Neural cell (in vitro differentiated cells): ENCODE results near the gene IPO7. TPM values are rescaled to one million over a fixed set of nuclear protein-coding genes. Genes with fewer than 3 reads are reported as not detected.

ENCODE experiments used
- H2AFZ ChIP-seq: fragments of 200-600, 300-800 bp; sonication (generic), shearing (Covaris generic); 2 replicates; pipeline ENCODE4 v1.6.0; 2014; ENCODE audit warnings: low read depth, mild to moderate bottlenecking, antibody characterized with exemption, low read length, moderate library complexity
- H3F3A ChIP-seq: fragments of 200-600 bp; shearing (Covaris generic); 2 replicates; pipeline ENCODE4 v1.6.1; 2016; ENCODE audit warnings: mild to moderate bottlenecking, moderate library complexity, mixed read lengths, antibody characterized with exemption, low read length; ENCODE audit not compliant: insufficient read depth, poor library complexity, severe bottlenecking
- H3K27ac ChIP-seq: fragments of 200-600, 300-800 bp; sonication (generic), shearing (Covaris generic); 2 replicates; pipeline ENCODE4 v1.5.1; 2014; ENCODE audit warnings: mild to moderate bottlenecking, low read length, moderate library complexity
- H3K27me3 ChIP-seq: fragments of 300-800, 200-600 bp; sonication (generic), shearing (Covaris generic); 2 replicates; pipeline ENCODE4 v1.6.0; 2014; ENCODE audit warnings: mild to moderate bottlenecking, low read depth, low read length, moderate library complexity; ENCODE audit not compliant: insufficient read depth
- H3K36me3 ChIP-seq: fragments of 300-800, 200-600 bp; sonication (generic), shearing (Covaris generic); 2 replicates; pipeline ENCODE4 v1.5.1; 2014; ENCODE audit warnings: mild to moderate bottlenecking, antibody characterized with exemption, low read length, moderate library complexity; ENCODE audit not compliant: insufficient read depth
- H3K4me2 ChIP-seq: fragments of 300-800, 200-600 bp; sonication (generic), shearing (Covaris generic); 2 replicates; pipeline ENCODE4 v1.6.0; 2014; ENCODE audit warnings: mild to moderate bottlenecking, low read length
- H3K4me3 ChIP-seq: fragments of 300-800, 200-600 bp; sonication (generic), shearing (Covaris generic); 2 replicates; pipeline ENCODE4 v1.5.1; 2014; ENCODE audit warnings: mild to moderate bottlenecking, low read length, moderate library complexity
- H3K79me2 ChIP-seq: fragments of 200-600 bp; shearing (Covaris generic); replicated peaks from 2 replicates; pipeline ENCODE4 v1.6.0; 2014; ENCODE audit warnings: mild to moderate bottlenecking, low read length, moderate library complexity; ENCODE audit not compliant: insufficient read depth
- H3K9ac ChIP-seq: fragments of 300-800, 200-600 bp; sonication (generic), shearing (Covaris generic); 2 replicates; pipeline ENCODE4 v1.6.1; 2016; ENCODE audit warnings: mild to moderate bottlenecking, low read length, mixed read lengths
- H3K9me2 ChIP-seq: fragments of 200-600 bp; shearing (Covaris generic); 2 replicates; pipeline ENCODE4 v1.6.1; 2016; ENCODE audit warnings: mild to moderate bottlenecking, low read length, mixed read lengths; ENCODE audit not compliant: insufficient read depth
- H3K9me3 ChIP-seq: fragments of 200-600, 300-800 bp; sonication (generic), shearing (Covaris generic); 2 replicates; pipeline ENCODE4 v1.6.1; 2016; ENCODE audit warnings: mild to moderate bottlenecking, mixed run types, low read length, moderate library complexity, mixed read lengths
- H4K20me1 ChIP-seq: fragments of 200-600 bp; shearing (Covaris generic); 2 replicates; pipeline ENCODE4 v1.6.1; 2016; ENCODE audit warnings: mild to moderate bottlenecking, mixed run types; ENCODE audit not compliant: insufficient read depth
- EP300 ChIP-seq: fragments of 450-650 bp; conservative IDR thresholded peaks from 2 replicates; pipeline ENCODE4 v1.6.1; 2014; ENCODE audit warnings: antibody characterized with exemption, mild to moderate bottlenecking, moderate library complexity; ENCODE audit not compliant: poor library complexity, severe bottlenecking
- EZH2 ChIP-seq: fragments of 200-600, 300-800 bp; shearing (Covaris generic), sonication (generic); IDR thresholded peaks from 2 replicates; pipeline ENCODE4 v1.6.1; 2014; ENCODE audit warnings: antibody characterized with exemption, low read length, borderline replicate concordance, mild to moderate bottlenecking; ENCODE audit not compliant: insufficient read depth, poor library complexity, severe bottlenecking
- MXI1 ChIP-seq: fragments of 450-650 bp; conservative IDR thresholded peaks from 2 replicates; pipeline ENCODE4 v1.6.1; 2014; ENCODE audit warnings: antibody characterized with exemption, mild to moderate bottlenecking; ENCODE audit not compliant: poor library complexity, severe bottlenecking
- POLR2AphosphoS5 ChIP-seq: IDR thresholded peaks from 2 replicates; pipeline ENCODE4 v1.6.1; 2012
- RAD21 ChIP-seq: fragments of 450-650 bp; conservative IDR thresholded peaks from 2 replicates; pipeline ENCODE4 v1.6.1; 2014; ENCODE audit warnings: antibody characterized with exemption, mild to moderate bottlenecking, moderate library complexity
- SMC3 ChIP-seq: fragments of 450-650 bp; conservative IDR thresholded peaks from 2 replicates; pipeline ENCODE4 v1.6.1; 2014; ENCODE audit warnings: antibody characterized with exemption, mild to moderate bottlenecking, moderate library complexity; ENCODE audit not compliant: poor library complexity
- TAF1 ChIP-seq: IDR thresholded peaks from 2 replicates; pipeline ENCODE4 v1.6.1; 2012; ENCODE audit warnings: low read depth
- polyA plus RNA-seq: library from polyadenylated mRNA; depleted of rRNA; stranded (reverse); fragments of >200 nt; gene quantifications from 2 replicates; pipeline ENCODE4 v1.2.3, GENCODE V29; 2014
- TF ChIP-seq, protein P1 (sequence below): fragments of 450-650 bp; IDR thresholded peaks from 2 replicates; pipeline ENCODE4 v1.5.1; 2014; ENCODE audit warnings: antibody characterized with exemption, mild to moderate bottlenecking, moderate library complexity; ENCODE audit not compliant: poor library complexity, severe bottlenecking
- TF ChIP-seq, protein P2 (sequence below): IDR thresholded peaks from 2 replicates; pipeline ENCODE4 v1.6.1; 2012; ENCODE audit warnings: borderline replicate concordance

IPO7 gene
- polyA plus RNA-seq, 1 donor from 2014 or later: 69.2 TPM

DNA sequence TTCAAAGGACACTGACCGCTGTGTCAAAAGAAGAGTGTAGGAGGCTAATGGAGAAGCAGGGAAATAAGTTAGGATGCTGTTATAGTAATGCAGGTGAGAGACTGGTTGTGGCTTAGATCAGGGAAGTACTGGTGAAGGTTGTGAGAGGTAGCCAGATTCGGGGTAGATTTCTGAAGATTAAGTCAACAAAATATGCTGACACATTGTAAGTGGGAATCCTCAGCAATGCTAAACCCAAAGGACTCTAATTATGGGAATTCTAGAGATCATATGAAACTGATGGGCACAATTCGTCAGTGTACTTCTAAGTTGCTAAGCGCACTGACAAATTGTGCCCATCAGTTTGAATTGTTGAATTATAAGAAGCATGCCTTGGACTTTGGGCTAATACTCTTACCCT is 86.3 kb downstream of the IPO7 start:
- TF ChIP-seq EZH2 (no peak), MXI1 (no peak), POLR2AphosphoS5 (no peak), RAD21 (no peak), EP300 (no peak), SMC3 (no peak), TAF1 (no peak)
- TF ChIP-seq, protein P1, sequence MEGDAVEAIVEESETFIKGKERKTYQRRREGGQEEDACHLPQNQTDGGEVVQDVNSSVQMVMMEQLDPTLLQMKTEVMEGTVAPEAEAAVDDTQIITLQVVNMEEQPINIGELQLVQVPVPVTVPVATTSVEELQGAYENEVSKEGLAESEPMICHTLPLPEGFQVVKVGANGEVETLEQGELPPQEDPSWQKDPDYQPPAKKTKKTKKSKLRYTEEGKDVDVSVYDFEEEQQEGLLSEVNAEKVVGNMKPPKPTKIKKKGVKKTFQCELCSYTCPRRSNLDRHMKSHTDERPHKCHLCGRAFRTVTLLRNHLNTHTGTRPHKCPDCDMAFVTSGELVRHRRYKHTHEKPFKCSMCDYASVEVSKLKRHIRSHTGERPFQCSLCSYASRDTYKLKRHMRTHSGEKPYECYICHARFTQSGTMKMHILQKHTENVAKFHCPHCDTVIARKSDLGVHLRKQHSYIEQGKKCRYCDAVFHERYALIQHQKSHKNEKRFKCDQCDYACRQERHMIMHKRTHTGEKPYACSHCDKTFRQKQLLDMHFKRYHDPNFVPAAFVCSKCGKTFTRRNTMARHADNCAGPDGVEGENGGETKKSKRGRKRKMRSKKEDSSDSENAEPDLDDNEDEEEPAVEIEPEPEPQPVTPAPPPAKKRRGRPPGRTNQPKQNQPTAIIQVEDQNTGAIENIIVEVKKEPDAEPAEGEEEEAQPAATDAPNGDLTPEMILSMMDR: no peak
- TF ChIP-seq, protein P2, sequence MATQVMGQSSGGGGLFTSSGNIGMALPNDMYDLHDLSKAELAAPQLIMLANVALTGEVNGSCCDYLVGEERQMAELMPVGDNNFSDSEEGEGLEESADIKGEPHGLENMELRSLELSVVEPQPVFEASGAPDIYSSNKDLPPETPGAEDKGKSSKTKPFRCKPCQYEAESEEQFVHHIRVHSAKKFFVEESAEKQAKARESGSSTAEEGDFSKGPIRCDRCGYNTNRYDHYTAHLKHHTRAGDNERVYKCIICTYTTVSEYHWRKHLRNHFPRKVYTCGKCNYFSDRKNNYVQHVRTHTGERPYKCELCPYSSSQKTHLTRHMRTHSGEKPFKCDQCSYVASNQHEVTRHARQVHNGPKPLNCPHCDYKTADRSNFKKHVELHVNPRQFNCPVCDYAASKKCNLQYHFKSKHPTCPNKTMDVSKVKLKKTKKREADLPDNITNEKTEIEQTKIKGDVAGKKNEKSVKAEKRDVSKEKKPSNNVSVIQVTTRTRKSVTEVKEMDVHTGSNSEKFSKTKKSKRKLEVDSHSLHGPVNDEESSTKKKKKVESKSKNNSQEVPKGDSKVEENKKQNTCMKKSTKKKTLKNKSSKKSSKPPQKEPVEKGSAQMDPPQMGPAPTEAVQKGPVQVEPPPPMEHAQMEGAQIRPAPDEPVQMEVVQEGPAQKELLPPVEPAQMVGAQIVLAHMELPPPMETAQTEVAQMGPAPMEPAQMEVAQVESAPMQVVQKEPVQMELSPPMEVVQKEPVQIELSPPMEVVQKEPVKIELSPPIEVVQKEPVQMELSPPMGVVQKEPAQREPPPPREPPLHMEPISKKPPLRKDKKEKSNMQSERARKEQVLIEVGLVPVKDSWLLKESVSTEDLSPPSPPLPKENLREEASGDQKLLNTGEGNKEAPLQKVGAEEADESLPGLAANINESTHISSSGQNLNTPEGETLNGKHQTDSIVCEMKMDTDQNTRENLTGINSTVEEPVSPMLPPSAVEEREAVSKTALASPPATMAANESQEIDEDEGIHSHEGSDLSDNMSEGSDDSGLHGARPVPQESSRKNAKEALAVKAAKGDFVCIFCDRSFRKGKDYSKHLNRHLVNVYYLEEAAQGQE: no peak
- no peak overlapping the region for H3K27ac ChIP-seq
- no peaks in the 10 kb centered on the region for H3K9me3 ChIP-seq
- H3K4me3 ChIP-seq: no peak overlapping the region
- H3K27me3 ChIP-seq: no peaks in the 10 kb centered on the region
- H3F3A ChIP-seq: no peaks in the 10 kb centered on the region
- no peak overlapping the region for H3K4me2 ChIP-seq
- H3K36me3 ChIP-seq: no peaks in the 10 kb centered on the region
- H3K79me2 ChIP-seq: peaks cover 10% of the 10 kb centered on the region
- H4K20me1 ChIP-seq: no peaks in the 10 kb centered on the region
- H3K9ac ChIP-seq: no peak overlapping the region
- H3K9me2 ChIP-seq: no peaks in the 10 kb centered on the region
- H2AFZ ChIP-seq: no peak overlapping the region

DNA sequence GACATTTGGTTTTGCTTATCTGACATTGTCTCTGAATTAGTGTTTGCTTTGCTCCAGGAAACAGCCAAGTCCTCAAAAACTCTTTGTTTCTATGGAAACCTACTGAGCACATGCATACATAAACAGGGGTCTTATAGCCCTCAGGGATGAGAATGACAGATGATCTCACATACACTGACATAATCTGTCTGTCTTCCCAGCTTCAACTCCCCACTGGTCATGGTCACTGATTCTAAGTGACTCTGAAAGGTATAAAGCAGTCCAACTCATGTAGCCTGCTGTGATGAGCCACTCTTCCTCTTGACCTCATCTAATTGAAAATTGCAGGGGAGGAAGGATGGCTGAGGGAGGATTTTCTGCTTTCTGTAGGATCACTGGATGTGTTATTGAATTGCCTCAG is 89.0 kb downstream of the IPO7 start:
- Histone ChIP-seq H3K9me3 (no peaks in the 10 kb centered on the region), H3K9me2 (no peaks in the 10 kb centered on the region), H3K27ac (peak overlapping the region; percentile 67), H3K9ac (peak overlapping the region; percentile 25), H3K79me2 (peaks cover 8% of the 10 kb centered on the region), H3K4me3 (peak overlapping the region; percentile 36), H3K4me2 (no peak overlapping the region), H4K20me1 (no peaks in the 10 kb centered on the region), H3F3A (no peaks in the 10 kb centered on the region), H3K36me3 (no peaks in the 10 kb centered on the region), H3K27me3 (no peaks in the 10 kb centered on the region), H2AFZ (no peak overlapping the region)
- TF ChIP-seq POLR2AphosphoS5 (peak; percentile 81), EP300 (peak; percentile 82), RAD21 (no peak)

- no peak overlapping the region for H3K27ac ChIP-seq
- H3F3A ChIP-seq: no peaks in the 10 kb centered on the region
- H3K9me2 ChIP-seq: no peaks in the 10 kb centered on the region
- H3K4me3 ChIP-seq: no peak overlapping the region
- TF ChIP-seq EP300: no peak
- TF ChIP-seq, protein P1: no peak
- TF ChIP-seq MXI1: no peak
- TF ChIP-seq RAD21: no peak
- TF ChIP-seq SMC3: no peak
- no peak for TF ChIP-seq POLR2AphosphoS5
- TF ChIP-seq, protein P2: no peak
- no peak for TF ChIP-seq TAF1
- TF ChIP-seq EZH2: no peak
- H3K36me3 ChIP-seq: no peaks in the 10 kb centered on the region
- H2AFZ ChIP-seq: no peak overlapping the region
- no peaks in the 10 kb centered on the region for H3K79me2 ChIP-seq
- no peaks in the 10 kb centered on the region for H3K9me3 ChIP-seq
- no peaks in the 10 kb centered on the region for H4K20me1 ChIP-seq
- H3K27me3 ChIP-seq: no peaks in the 10 kb centered on the region
- H3K9ac ChIP-seq: no peak overlapping the region
- no peak overlapping the region for H3K4me2 ChIP-seq
These were observed 95.4 kb downstream of the IPO7 start for GRCh38 chr11:9479899-9480298.
